Choroid plexus epithelial cell (primary cell): ENCODE measurements around the gene MAST3.

Source experiments
- DNase-seq: peaks from one replicate; pipeline ENCODE4 v3.0.0-alpha.2; 2010; ENCODE audit warnings: low read depth
- H3K4me3 ChIP-seq: 2 replicates; pipeline ENCODE4 v1.5.1; 2011; ENCODE audit warnings: low read depth, mild to moderate bottlenecking, control low read depth, low read length, moderate library complexity
- CTCF ChIP-seq: conservative IDR thresholded peaks from 2 replicates; pipeline ENCODE4 v1.5.1; 2011; ENCODE audit warnings: low read depth, mild to moderate bottlenecking, control low read depth, inconsistent platforms, low read length, moderate library complexity

Gene MAST3

GRCh38 chr19:18164072-18164471 is 66.5 kb downstream of the MAST3 start:
- no peak overlapping the region for H3K4me3 ChIP-seq
- DNase-seq, result no peak
- no peak for TF ChIP-seq CTCF

GRCh38 chr19:18165794-18166544 is 68.4 kb downstream of the MAST3 start:
- no peak for DNase-seq
- TF ChIP-seq CTCF, result no peak
- H3K4me3 ChIP-seq, result no peak overlapping the region

GRCh38 chr19:18167011-18167410 is 69.4 kb downstream of the MAST3 start:
- no peak for TF ChIP-seq CTCF
- H3K4me3 ChIP-seq, result no peak overlapping the region
- DNase-seq, result no peak

GRCh38 chr19:18167975-18168645 is 70.5 kb downstream of the MAST3 start:
- H3K4me3 ChIP-seq, result no peak overlapping the region
- DNase-seq, result peak; percentile 55
- TF ChIP-seq CTCF, result peak; percentile 80

GRCh38 chr19:18168673-18169381 is 71.2 kb downstream of the MAST3 start:
- TF ChIP-seq CTCF, result no peak
- H3K4me3 ChIP-seq, result no peak overlapping the region
- DNase-seq, result no peak

- DNase-seq, result no peak
- TF ChIP-seq CTCF, result no peak
- no peak overlapping the region for H3K4me3 ChIP-seq
These were observed 73.2 kb downstream of the MAST3 start for GRCh38 chr19:18170714-18171255.
